K562 (cell line): ENCODE data around the gene GPR152. TPM values are rescaled to one million over a fixed set of nuclear protein-coding genes. Genes with fewer than 3 reads are reported as not detected.

Source experiments
- BCLAF1 ChIP-seq, 2 experiments: fragments of 450-650 bp in 1 of 2; IDR thresholded peaks; 2 replicates each; pipeline ENCODE4 v1.6.1; 2011 to 2017; ENCODE audit warnings: low read depth in 2 of 2, antibody characterized with exemption in 1 of 2, borderline replicate concordance in 1 of 2, low read length in 1 of 2, mild to moderate bottlenecking in 1 of 2, mixed read lengths in 1 of 2; ENCODE audit not compliant: control insufficient read depth in 1 of 2
- FOS ChIP-seq: IDR thresholded peaks from 3 replicates; pipeline ENCODE4 v1.6.1; 2011; ENCODE audit not compliant: insufficient read length; ENCODE audit errors: extremely low read depth
- LEF1 ChIP-seq: fragments of 450-650 bp; IDR thresholded peaks from 2 replicates; pipeline ENCODE4 v1.6.1; 2016; ENCODE audit warnings: mild to moderate bottlenecking
- MTA2 ChIP-seq: fragments of 450-650 bp; IDR thresholded peaks from 2 replicates; pipeline ENCODE4 v1.6.1; 2016; ENCODE audit warnings: low read depth
- NCOA2 ChIP-seq, 2 experiments: fragments of 450-650 bp; IDR thresholded peaks; 2 replicates each; pipeline ENCODE4 v1.6.1; 2018; ENCODE audit warnings: mild to moderate bottlenecking in 2 of 2, moderate library complexity in 1 of 2; ENCODE audit not compliant: partially characterized antibody in 2 of 2
- POU5F1 ChIP-seq: fragments of 150-350 bp; IDR thresholded peaks from 2 replicates; pipeline ENCODE4 v1.6.1; 2014; ENCODE audit warnings: borderline replicate concordance, low read length, low read depth, mild to moderate bottlenecking; ENCODE audit not compliant: partially characterized antibody
- RBFOX2 ChIP-seq: fragments of 200-400 bp; formaldehyde crosslinking; IDR thresholded peaks from 2 replicates; pipeline ENCODE4 v1.6.1; 2017; ENCODE audit warnings: low read depth, mild to moderate bottlenecking, low read length, moderate library complexity
- SAFB2 ChIP-seq: fragments of 200-400 bp; formaldehyde crosslinking; IDR thresholded peaks from 2 replicates; pipeline ENCODE4 v1.6.1; 2018; ENCODE audit warnings: borderline replicate concordance, low read length, low read depth, moderate library complexity; ENCODE audit not compliant: severe bottlenecking
- TAF15 ChIP-seq: fragments of 200-400 bp; formaldehyde crosslinking; IDR thresholded peaks from 2 replicates; pipeline ENCODE4 v1.6.1; 2017; ENCODE audit warnings: mild to moderate bottlenecking, low read depth, low read length, moderate library complexity
- ZKSCAN8 ChIP-seq: fragments of 200-800 bp; sonication (Bioruptor generic); IDR thresholded peaks from 2 replicates; pipeline ENCODE4 v1.6.1; 2016; ENCODE audit warnings: missing genetic modification characterization, missing compliant biosample characterization
- ZNF124 ChIP-seq: sonication (generic); formaldehyde crosslinking; IDR thresholded peaks from 2 replicates; pipeline ENCODE4 v1.8.1; 2022; ENCODE audit warnings: missing genetic modification reagents
- ZNF143 ChIP-seq: sonication (generic); formaldehyde crosslinking; IDR thresholded peaks from 2 replicates; pipeline ENCODE4 v1.9.0; 2022; ENCODE audit warnings: mild to moderate bottlenecking, missing genetic modification reagents
- polyA plus RNA-seq, 8 experiments: library from polyadenylated mRNA; depleted of rRNA in 4 of 8; stranded (reverse) in 5 of 8; unstranded in 3 of 8; fragments of >200 nt; fragmentation: Nextera tagmentation in 2 of 8; fragmentation: Illumina TruSeq in 1 of 8; extraction: Ambion mirVana in 2 of 8; extraction: Trizol in 1 of 8; gene quantifications; 2 replicates each; pipeline versions ENCODE4 v1.2.1 to v1.2.3, GENCODE V29; 2011 to 2014; ENCODE audit warnings: inconsistent platforms in 1 of 8, missing spikeins in 1 of 8
- total RNA-seq, 7 experiments: library from RNA; depleted of rRNA in 6 of 7; stranded (reverse); fragments of >200 nt in 6 of 7; fragmentation: Illumina TruSeq in 2 of 7; extraction: Trizol in 2 of 7; gene quantifications; 2 replicates each; pipeline versions ENCODE4 v1.2.1 to v1.2.3, GENCODE V29; 2011 to 2021; ENCODE audit warnings: low replicate concordance in 1 of 7
- TF ChIP-seq, protein P1 (sequence below): fragments of 250-450 bp; sonication (Bioruptor Pico); IDR thresholded peaks from 2 replicates; pipeline ENCODE4 v1.5.0; 2020; ENCODE audit warnings: mild to moderate bottlenecking, borderline replicate concordance
- TF ChIP-seq, protein P2 (sequence below): sonication (generic); formaldehyde crosslinking; IDR thresholded peaks from 2 replicates; pipeline ENCODE4 v1.5.0; 2020; ENCODE audit warnings: missing genetic modification reagents
- TF ChIP-seq, protein P3 (sequence below), 2 experiments: IDR thresholded peaks in 1 of 2; conservative IDR thresholded peaks in 1 of 2; 2 replicates each; pipeline ENCODE4 v1.6.1; 2016; ENCODE audit warnings: low read depth in 2 of 2, mild to moderate bottlenecking in 1 of 2, missing compliant biosample characterization in 1 of 2, missing genetic modification characterization in 1 of 2, moderate library complexity in 1 of 2

GPR152 gene
- total and polyA plus RNA-seq, 9 of the 15 experiments (the other 6 are each of a cell fraction or from before 2014, with no cell fraction given), result not detected

GRCh38 chr11:67463680-67464410 lies 11.3 kb upstream of the GPR152 start (continued):
- TF ChIP-seq, protein P1, sequence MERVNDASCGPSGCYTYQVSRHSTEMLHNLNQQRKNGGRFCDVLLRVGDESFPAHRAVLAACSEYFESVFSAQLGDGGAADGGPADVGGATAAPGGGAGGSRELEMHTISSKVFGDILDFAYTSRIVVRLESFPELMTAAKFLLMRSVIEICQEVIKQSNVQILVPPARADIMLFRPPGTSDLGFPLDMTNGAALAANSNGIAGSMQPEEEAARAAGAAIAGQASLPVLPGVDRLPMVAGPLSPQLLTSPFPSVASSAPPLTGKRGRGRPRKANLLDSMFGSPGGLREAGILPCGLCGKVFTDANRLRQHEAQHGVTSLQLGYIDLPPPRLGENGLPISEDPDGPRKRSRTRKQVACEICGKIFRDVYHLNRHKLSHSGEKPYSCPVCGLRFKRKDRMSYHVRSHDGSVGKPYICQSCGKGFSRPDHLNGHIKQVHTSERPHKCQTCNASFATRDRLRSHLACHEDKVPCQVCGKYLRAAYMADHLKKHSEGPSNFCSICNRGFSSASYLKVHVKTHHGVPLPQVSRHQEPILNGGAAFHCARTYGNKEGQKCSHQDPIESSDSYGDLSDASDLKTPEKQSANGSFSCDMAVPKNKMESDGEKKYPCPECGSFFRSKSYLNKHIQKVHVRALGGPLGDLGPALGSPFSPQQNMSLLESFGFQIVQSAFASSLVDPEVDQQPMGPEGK (CRISPR knock-in tag), result no peak
- TF ChIP-seq, protein P2, sequence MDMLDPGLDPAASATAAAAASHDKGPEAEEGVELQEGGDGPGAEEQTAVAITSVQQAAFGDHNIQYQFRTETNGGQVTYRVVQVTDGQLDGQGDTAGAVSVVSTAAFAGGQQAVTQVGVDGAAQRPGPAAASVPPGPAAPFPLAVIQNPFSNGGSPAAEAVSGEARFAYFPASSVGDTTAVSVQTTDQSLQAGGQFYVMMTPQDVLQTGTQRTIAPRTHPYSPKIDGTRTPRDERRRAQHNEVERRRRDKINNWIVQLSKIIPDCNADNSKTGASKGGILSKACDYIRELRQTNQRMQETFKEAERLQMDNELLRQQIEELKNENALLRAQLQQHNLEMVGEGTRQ (CRISPR knock-in tag), result no peak
- TF ChIP-seq ZNF143 (CRISPR knock-in tag) (0 out of 2 replicates have a peak, but pooled peaks have one; percentile 35), NCOA2 (IDR thresholded peaks at IDR 0.05; ENCODE audit: partially characterized antibody in 2 of 2) (no peak), FOS (peak; percentile 19), SAFB2 (no peak), MTA2 (0 out of 2 replicates have a peak, but pooled peaks have one; percentile 4), POU5F1 (no peak), ZKSCAN8 (peak; percentile 62; the same call in 1 of the 2 replicates), ZNF124 (CRISPR knock-in tag) (no peak), RBFOX2 (no peak), BCLAF1 (IDR thresholded peaks at IDR 0.05; ENCODE audit: borderline replicate concordance in 1 of 2, control insufficient read depth in 1 of 2, low read depth in 2 of 2, low read length in 1 of 2) (no peak), LEF1 (0 out of 2 replicates have a peak, but pooled peaks have one; percentile 30), TAF15 (no peak)
- TF ChIP-seq, protein P3, sequence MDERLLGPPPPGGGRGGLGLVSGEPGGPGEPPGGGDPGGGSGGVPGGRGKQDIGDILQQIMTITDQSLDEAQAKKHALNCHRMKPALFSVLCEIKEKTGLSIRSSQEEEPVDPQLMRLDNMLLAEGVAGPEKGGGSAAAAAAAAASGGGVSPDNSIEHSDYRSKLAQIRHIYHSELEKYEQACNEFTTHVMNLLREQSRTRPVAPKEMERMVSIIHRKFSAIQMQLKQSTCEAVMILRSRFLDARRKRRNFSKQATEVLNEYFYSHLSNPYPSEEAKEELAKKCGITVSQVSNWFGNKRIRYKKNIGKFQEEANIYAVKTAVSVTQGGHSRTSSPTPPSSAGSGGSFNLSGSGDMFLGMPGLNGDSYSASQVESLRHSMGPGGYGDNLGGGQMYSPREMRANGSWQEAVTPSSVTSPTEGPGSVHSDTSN (CRISPR knock-in tag; IDR thresholded peaks at IDR 0.05; ENCODE audit: low read depth), result no peak
- TF ChIP-seq, protein P3 (tag; conservative IDR thresholded peaks at IDR 0.05; ENCODE audit: low read depth), result no peak
- TF ChIP-seq, all 486 proteins: peak for 130
